ENCODE results near the gene GBA2.

DNA sequence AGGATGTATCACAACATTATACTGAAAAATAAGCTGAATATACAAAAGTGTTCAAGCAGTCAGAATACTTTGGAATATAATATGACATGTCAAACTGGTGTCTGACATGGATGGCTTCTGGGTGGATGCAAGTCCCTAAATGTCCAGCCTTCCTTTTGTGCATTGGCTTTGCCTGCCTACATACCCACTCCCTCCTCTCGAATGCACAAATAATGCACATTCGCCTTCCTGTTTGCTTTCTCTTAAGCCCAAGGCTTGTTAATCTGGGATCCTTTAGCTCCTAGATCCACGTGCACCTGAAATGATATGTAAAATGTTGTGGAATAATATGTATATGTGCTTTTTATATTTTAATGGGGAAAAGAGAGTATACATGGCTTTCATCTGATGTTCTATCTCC is 29.5 kb upstream of the GBA2 start:
- TF ChIP-seq, protein P1, sequence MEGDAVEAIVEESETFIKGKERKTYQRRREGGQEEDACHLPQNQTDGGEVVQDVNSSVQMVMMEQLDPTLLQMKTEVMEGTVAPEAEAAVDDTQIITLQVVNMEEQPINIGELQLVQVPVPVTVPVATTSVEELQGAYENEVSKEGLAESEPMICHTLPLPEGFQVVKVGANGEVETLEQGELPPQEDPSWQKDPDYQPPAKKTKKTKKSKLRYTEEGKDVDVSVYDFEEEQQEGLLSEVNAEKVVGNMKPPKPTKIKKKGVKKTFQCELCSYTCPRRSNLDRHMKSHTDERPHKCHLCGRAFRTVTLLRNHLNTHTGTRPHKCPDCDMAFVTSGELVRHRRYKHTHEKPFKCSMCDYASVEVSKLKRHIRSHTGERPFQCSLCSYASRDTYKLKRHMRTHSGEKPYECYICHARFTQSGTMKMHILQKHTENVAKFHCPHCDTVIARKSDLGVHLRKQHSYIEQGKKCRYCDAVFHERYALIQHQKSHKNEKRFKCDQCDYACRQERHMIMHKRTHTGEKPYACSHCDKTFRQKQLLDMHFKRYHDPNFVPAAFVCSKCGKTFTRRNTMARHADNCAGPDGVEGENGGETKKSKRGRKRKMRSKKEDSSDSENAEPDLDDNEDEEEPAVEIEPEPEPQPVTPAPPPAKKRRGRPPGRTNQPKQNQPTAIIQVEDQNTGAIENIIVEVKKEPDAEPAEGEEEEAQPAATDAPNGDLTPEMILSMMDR (conservative IDR thresholded peaks at IDR 0.05 in 1 of 2, IDR thresholded peaks at IDR 0.05 in 1 of 2; ENCODE audit: extremely low read depth in 1 of 2, insufficient read depth in 1 of 2, low read depth in 1 of 2, low read length in 2 of 2), result no peak
- no peak for TF ChIP-seq EZH2 (IDR thresholded peaks at IDR 0.05; ENCODE audit: borderline replicate concordance, low read length)

Measured in mammary epithelial cell (primary cell).